HG03060 (cell line): Measurements from ENCODE around the gene PTCD3.

Experiments used
- ATAC-seq: cut with Tn5 transposase; IDR thresholded peaks from one replicate; pipeline ENCODE4 v1.9.1; 2021; ENCODE audit warnings: low read depth, moderate number of reproducible peaks; ENCODE audit not compliant: unreplicated experiment

The PTCD3 gene

GRCh38 chr2:86140969-86141392, 34.9 kb downstream of the PTCD3 start:
- no peak for ATAC-seq

- ATAC-seq: no peak
Observed at GRCh38 chr2:86142436-86143257, 36.6 kb downstream of the PTCD3 start.

GRCh38 chr2:86143307-86143706, 37.3 kb downstream of the PTCD3 start:
- ATAC-seq: no peak

GRCh38 chr2:86143926-86144685, 38.1 kb downstream of the PTCD3 start:
- ATAC-seq: no peak

GRCh38 chr2:86147793-86148192, 41.8 kb downstream of the PTCD3 start:
- ATAC-seq: no peak

- no peak for ATAC-seq
Observed at GRCh38 chr2:86150502-86150901, 44.5 kb downstream of the PTCD3 start.

- no peak for ATAC-seq
Observed at GRCh38 chr2:86157009-86157556, 51.0 kb downstream of the PTCD3 start.

- ATAC-seq: no peak
Observed at GRCh38 chr2:86158286-86158685, 52.3 kb downstream of the PTCD3 start.

GRCh38 chr2:86160156-86160952, 54.3 kb downstream of the PTCD3 start:
- no peak for ATAC-seq

- no peak for ATAC-seq
Observed at GRCh38 chr2:86170449-86170848, 64.4 kb downstream of the PTCD3 start.

GRCh38 chr2:86171295-86171694, 65.3 kb downstream of the PTCD3 start:
- no peak for ATAC-seq

GRCh38 chr2:86172610-86173009, 66.6 kb downstream of the PTCD3 start:
- ATAC-seq: no peak

- ATAC-seq: no peak
Observed at GRCh38 chr2:86174445-86174844, 68.4 kb downstream of the PTCD3 start.

- ATAC-seq: no peak
Observed at GRCh38 chr2:86175828-86176227, 69.8 kb downstream of the PTCD3 start.

- no peak for ATAC-seq
Observed at GRCh38 chr2:86176597-86176996, 70.6 kb downstream of the PTCD3 start.

- ATAC-seq: no peak
Observed at GRCh38 chr2:86185517-86186212, 79.6 kb downstream of the PTCD3 start.

GRCh38 chr2:86186431-86186830, 80.4 kb downstream of the PTCD3 start:
- no peak for ATAC-seq

GRCh38 chr2:86189782-86190416, 83.9 kb downstream of the PTCD3 start:
- ATAC-seq: no peak
